GM21526 (cell line): Measurements from ENCODE around the gene DNAJB6.

Experiments
- ATAC-seq: cut with Tn5 transposase; IDR thresholded peaks from one replicate; pipeline ENCODE4 v1.9.1; 2021; ENCODE audit warnings: moderate library complexity; ENCODE audit not compliant: unreplicated experiment, low FRiP score

The DNAJB6 gene

GRCh38 chr7:157407512-157408257, 70.9 kb downstream of the DNAJB6 start:
- ATAC-seq: no peak

DNA sequence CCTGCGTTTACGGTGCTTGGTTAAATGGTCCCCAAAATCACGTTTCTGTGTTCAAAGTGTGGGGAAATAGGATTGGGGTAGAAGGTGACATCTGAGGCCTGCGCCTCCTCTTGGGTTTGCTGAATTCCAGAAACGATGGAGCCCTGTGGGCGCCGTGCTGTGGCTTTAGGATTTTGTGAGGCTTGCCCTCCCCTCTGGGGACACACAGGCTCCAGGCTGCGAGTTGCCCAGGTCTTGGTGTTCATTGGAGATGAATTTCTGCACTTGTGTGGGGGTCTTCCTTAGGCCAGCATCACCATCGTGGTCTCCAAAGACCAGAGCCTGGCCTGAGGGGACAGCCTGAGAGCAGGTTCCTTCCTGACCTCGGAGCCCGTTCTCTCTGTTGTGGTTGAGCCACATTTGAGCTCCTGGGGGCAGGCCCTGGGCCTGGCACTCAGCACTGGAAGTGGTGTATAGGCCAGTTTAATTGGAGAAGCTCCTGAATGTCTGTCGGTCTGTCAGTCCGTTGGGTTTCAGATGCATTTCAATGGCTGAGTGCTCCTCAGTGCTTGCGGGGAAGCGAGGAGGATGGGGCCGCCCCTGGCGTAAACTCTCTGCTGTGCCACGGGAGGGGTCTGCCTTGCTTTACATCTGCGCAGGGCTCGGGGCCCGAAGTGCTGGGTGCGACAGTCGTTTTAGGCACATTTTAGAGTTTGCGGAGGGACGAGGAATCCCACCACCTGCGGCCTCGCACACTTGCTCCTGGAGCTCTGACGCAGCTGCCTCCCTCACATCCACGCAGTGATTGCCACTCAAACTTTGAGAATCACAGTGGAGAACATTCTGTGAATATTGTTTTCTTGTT, 71.7 kb downstream of the DNAJB6 start:
- no peak for ATAC-seq

DNA sequence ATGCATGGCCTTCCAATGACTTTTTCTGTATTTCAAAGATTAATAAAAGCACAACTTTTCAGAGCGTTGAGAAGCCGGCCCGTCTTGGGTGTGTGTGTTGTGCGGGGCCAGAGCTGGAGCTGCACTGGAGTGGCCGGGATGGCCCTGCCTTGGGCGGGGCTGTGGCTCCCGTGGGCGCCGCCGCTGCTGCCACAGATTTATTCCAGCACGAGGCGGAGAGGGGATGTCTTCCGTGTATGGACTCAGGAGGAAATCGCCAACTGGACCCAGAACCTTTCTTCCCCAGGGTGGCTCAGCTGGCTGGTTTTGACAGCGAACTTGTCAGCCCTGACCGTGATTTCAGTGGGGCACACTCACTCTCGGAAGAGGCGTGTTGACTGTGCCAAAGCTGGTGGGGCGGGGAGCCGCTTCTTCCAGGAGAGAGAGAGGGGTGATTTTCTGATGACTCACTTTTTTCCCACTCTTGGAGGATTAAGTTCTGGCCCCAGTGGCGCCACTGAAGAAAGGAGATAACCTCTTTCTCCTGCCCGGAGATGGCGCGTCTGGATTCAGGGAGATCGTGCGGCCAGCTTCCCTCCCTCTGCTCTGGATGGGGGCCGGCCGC, 72.4 kb downstream of the DNAJB6 start:
- ATAC-seq: no peak

GRCh38 chr7:157409753-157410727, 73.2 kb downstream of the DNAJB6 start:
- ATAC-seq: no peak

DNA sequence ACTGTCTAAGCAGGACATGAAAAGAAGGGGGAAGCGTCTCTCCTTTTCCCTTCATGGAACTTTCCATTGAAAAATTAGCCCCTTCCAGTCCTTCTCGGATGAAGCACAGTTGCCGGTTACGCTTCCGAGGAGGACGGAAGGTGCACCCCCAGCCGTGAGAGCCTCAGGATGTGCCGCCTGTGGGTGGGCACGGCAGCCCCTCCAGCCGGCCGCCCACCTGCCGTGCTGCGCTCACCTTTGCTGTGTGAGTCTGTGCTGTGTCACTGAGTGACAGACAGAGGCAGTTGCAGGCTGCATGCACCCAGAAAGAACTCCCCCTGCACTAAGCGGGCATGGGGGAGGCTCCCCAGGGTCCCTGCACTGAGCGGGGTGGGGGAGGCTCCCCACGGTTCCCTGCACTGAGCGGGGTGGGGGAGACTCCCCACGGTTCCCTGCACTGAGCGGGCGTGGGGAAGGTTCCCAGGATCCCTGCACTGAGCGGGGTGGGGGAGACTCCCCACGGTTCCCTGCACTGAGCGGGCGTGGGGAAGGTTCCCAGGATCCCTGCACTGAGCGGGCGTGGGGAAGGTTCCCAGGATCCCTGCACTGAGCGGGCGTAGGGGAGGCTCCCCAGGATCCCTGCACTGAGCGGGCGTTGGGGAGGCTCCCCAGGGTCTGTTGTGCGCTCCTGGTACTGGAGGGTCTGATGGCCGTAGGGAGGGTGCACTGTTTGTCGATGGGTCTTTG, 74.2 kb downstream of the DNAJB6 start:
- ATAC-seq: no peak

GRCh38 chr7:157411580-157411979, 74.8 kb downstream of the DNAJB6 start:
- ATAC-seq: no peak

GRCh38 chr7:157412021-157412443, 75.2 kb downstream of the DNAJB6 start:
- ATAC-seq: no peak

GRCh38 chr7:157412491-157413180, 75.8 kb downstream of the DNAJB6 start:
- ATAC-seq: no peak

- ATAC-seq: no peak
These were observed 77.3 kb downstream of the DNAJB6 start for GRCh38 chr7:157413881-157414701.

DNA sequence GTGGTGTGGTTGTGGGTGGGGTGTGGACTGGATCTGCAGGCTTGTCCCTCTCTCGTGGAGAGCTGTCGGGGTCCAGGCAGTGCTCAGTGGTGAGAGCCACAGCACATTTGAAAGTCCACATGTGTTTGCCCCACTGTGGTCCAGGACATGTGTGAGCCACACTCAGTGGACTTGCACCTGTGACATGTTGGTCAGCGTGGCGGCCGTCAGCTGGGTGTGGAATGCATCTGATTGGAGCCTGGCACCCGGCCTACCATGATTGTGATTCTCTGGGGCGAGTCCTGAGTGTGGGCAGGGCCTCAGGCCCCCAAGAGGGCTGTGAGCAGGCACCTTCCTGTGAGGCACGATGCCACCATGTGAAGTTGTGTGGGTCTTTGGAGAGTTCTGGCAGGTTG, 77.9 kb downstream of the DNAJB6 start:
- no peak for ATAC-seq

DNA sequence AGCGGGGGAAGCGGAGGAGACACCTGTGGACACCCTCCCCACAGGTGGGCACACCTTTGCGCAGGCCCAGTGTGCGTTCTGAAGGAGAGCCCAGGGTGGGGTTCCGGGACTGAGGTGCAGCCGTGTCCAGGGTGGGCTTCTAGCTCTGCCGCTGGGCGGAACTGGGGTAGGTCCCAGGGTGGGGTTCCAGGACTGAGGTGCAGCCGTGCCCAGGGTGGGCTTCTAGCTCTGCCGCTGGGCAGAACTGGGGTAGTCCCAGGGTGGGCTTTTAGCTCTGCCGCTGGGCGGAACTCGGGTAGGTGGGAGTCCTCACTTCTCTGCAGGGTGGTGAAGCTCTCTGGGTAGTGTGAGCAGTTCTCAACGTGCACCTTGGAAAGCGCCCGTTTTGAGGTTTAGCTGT, 78.7 kb downstream of the DNAJB6 start:
- ATAC-seq: no peak

GRCh38 chr7:157416011-157416410, 79.2 kb downstream of the DNAJB6 start:
- ATAC-seq: no peak

- no peak for ATAC-seq
These were observed 81.6 kb downstream of the DNAJB6 start for GRCh38 chr7:157418204-157419034.

- no peak for ATAC-seq
These were observed 82.2 kb downstream of the DNAJB6 start for GRCh38 chr7:157419035-157419293.

DNA sequence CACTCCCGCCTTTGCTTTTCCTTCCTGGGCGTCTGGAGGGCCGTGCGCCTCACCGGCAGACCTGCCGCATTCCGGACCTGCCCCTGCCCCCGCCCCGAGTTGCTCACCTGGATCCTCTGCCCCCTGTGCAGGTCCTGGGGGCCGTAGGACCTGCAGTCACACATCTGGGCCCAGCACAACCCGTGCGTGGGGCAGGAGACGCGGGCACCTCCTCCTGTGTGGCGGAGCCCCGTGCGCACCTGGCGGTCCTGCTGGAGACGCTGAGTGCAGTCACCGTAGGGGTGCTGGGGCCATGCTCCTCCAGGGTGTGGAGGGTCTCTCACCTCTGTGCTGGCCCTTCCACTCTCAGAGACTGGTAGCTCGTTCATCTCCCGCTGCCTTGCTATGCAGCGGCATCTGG, 85.5 kb downstream of the DNAJB6 start:
- ATAC-seq: no peak

GRCh38 chr7:157423348-157423747, 86.5 kb downstream of the DNAJB6 start:
- no peak for ATAC-seq

DNA sequence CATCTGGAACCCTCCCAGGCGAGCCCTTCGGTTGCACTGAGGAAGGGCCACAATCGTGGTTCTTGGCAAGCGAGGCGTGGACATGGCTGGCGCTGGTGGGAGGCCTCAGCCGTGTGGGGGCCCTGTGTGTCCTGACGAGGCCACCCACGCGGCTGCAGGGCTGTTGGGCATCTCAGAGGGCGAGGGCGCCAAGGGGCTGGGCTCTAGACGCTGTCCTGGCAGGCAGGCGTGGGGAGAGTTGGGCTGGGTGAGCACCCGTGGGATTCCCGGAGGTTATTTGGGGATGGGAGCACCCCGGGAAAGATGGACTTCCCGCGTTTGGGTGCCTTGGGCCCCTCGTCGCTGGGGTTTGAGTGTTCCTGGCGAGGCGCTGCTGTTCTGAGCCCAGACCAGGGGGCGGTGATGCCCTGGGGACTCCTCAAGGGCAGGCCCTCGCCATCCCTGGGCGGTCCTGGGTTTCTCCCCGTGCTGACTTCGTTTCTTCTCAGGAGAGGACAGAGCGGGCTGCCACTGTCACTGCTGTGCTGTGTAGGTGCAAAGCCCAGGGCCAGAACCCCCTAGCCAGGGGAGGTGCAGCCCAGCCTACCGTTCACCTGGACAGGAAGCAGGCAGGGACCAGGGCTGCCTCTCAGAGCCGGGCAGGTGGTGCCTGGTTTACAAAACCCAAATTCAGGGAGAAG, 87.2 kb downstream of the DNAJB6 start:
- no peak for ATAC-seq
